Activated CD8-positive, alpha-beta memory T cell treated with anti-CD3 and anti-CD28 coated beads for 24 hours (primary cell): ENCODE measurements around the gene TSC22D2.
"Not testable (repeated sequence)": the region's sequence is repeated elsewhere in the genome, so short reads cannot be mapped to it uniquely, and the experiment has no call there.

ENCODE experiments used
- DNase-seq: peaks from one replicate; pipeline ENCODE4 v3.0.0-alpha.2; 2020

TSC22D2 gene

GRCh38 chr3:150449169-150449721, 41.1 kb downstream of the TSC22D2 start:
- DNase-seq = no peak

- no peak for DNase-seq
Observed at GRCh38 chr3:150450916-150451315, 42.8 kb downstream of the TSC22D2 start.

- DNase-seq = no peak
Observed at GRCh38 chr3:150451329-150452048, 43.4 kb downstream of the TSC22D2 start.

- DNase-seq = no peak
Observed at GRCh38 chr3:150453353-150453752, 45.3 kb downstream of the TSC22D2 start.

- DNase-seq = no peak
Observed at GRCh38 chr3:150454085-150454484, 46.0 kb downstream of the TSC22D2 start.

GRCh38 chr3:150454622-150455021, 46.5 kb downstream of the TSC22D2 start:
- DNase-seq = no peak

GRCh38 chr3:150455341-150455740, 47.2 kb downstream of the TSC22D2 start:
- no peak for DNase-seq

GRCh38 chr3:150458001-150458400, 49.9 kb downstream of the TSC22D2 start:
- DNase-seq = no peak

- no peak for DNase-seq
Observed at GRCh38 chr3:150460484-150460883, 52.4 kb downstream of the TSC22D2 start.

GRCh38 chr3:150461399-150461798, 53.3 kb downstream of the TSC22D2 start:
- DNase-seq = no peak

GRCh38 chr3:150462108-150462507, 54.0 kb downstream of the TSC22D2 start:
- no peak for DNase-seq

GRCh38 chr3:150464684-150465083, 56.6 kb downstream of the TSC22D2 start:
- no peak for DNase-seq

GRCh38 chr3:150467381-150467780, 59.3 kb downstream of the TSC22D2 start:
- DNase-seq = no peak

- DNase-seq = no peak
Observed at GRCh38 chr3:150469031-150469930, 61.2 kb downstream of the TSC22D2 start.

- DNase-seq = no peak
Observed at GRCh38 chr3:150469931-150470740, 62.0 kb downstream of the TSC22D2 start.

- DNase-seq = no peak
Observed at GRCh38 chr3:150472421-150472820, 64.3 kb downstream of the TSC22D2 start.

- DNase-seq = not testable (repeated sequence)
Observed at GRCh38 chr3:150473161-150473560, 65.1 kb downstream of the TSC22D2 start.

- DNase-seq = no peak
Observed at GRCh38 chr3:150479370-150479769, 71.3 kb downstream of the TSC22D2 start.

GRCh38 chr3:150480877-150481276, 72.8 kb downstream of the TSC22D2 start:
- DNase-seq = no peak

GRCh38 chr3:150483226-150483625, 75.1 kb downstream of the TSC22D2 start:
- DNase-seq = no peak

GRCh38 chr3:150484410-150484809, 76.3 kb downstream of the TSC22D2 start:
- no peak for DNase-seq

- DNase-seq = no peak
Observed at GRCh38 chr3:150488867-150489266, 80.8 kb downstream of the TSC22D2 start.
